GM18519 (cell line): ENCODE results near the gene OR2T11.
"Not testable (repeated sequence)": the region's sequence is repeated elsewhere in the genome, so short reads cannot be mapped to it uniquely, and the experiment has no call there.

Experiments used
- ATAC-seq: cut with Tn5 transposase; IDR thresholded peaks from one replicate; pipeline ENCODE4 v1.9.1; 2021; ENCODE audit warnings: mild to moderate bottlenecking, moderate library complexity; ENCODE audit not compliant: unreplicated experiment, low FRiP score

The OR2T11 gene

GRCh38 chr1:248621770-248622169 lies 13.1 kb downstream of the OR2T11 start:
- no peak for ATAC-seq

GRCh38 chr1:248618878-248619277 lies 16.0 kb downstream of the OR2T11 start:
- no peak for ATAC-seq

GRCh38 chr1:248618119-248618518 lies 16.8 kb downstream of the OR2T11 start:
- no peak for ATAC-seq

- ATAC-seq = no peak
Measured at GRCh38 chr1:248613742-248614141, 21.1 kb downstream of the OR2T11 start.

GRCh38 chr1:248611883-248612414 lies 22.9 kb downstream of the OR2T11 start:
- ATAC-seq = no peak

- ATAC-seq = no peak
Measured at GRCh38 chr1:248610301-248610700, 24.6 kb downstream of the OR2T11 start.

- ATAC-seq = no peak
Measured at GRCh38 chr1:248599396-248599795, 35.5 kb downstream of the OR2T11 start.

- ATAC-seq = no peak
Measured at GRCh38 chr1:248597589-248597988, 37.3 kb downstream of the OR2T11 start, which contains the start of gene OR2T10. OR2T10 (minus strand) TSS chr1:248597700; CDS start chr1:248593768, 3,932 bp downstream.

GRCh38 chr1:248596615-248597014 lies 38.3 kb downstream of the OR2T11 start:
- ATAC-seq = no peak

- ATAC-seq = no peak
Measured at GRCh38 chr1:248593226-248593625, 41.7 kb downstream of the OR2T11 start.

- ATAC-seq = no peak
Measured at GRCh38 chr1:248592655-248593054, 42.2 kb downstream of the OR2T11 start.

GRCh38 chr1:248590055-248590454 lies 44.8 kb downstream of the OR2T11 start:
- no peak for ATAC-seq

- no peak for ATAC-seq
Measured at GRCh38 chr1:248589334-248589733, 45.6 kb downstream of the OR2T11 start.

GRCh38 chr1:248585266-248585665 lies 49.6 kb downstream of the OR2T11 start:
- ATAC-seq = no peak

GRCh38 chr1:248576260-248576980 lies 58.5 kb downstream of the OR2T11 start:
- no peak for ATAC-seq

GRCh38 chr1:248574657-248575056 lies 60.2 kb downstream of the OR2T11 start, which contains the start of gene OR2T34:
OR2T34 (minus strand) TSS chr1:248574757; CDS start chr1:248574757, 0 bp downstream.
- ATAC-seq = not testable (repeated sequence)

- not testable (repeated sequence) for ATAC-seq
Measured at GRCh38 chr1:248573856-248574255, 61.0 kb downstream of the OR2T11 start.
